Muscle of leg (tissue), 11 donors: ENCODE measurements around the gene MTHFR. TPM values are rescaled to one million over a fixed set of nuclear protein-coding genes. Genes with fewer than 3 reads are reported as not detected.

Source experiments
- DNase-seq: peaks from one replicate; pipeline ENCODE4 v3.0.0; 2013
- H3K27ac ChIP-seq: one replicate; pipeline ENCODE4 v1.5.1; 2013; ENCODE audit warnings: mild to moderate bottlenecking, low read length, control low read depth
- H3K27me3 ChIP-seq: one replicate; pipeline ENCODE4 v1.6.1; 2013; ENCODE audit warnings: low read length; ENCODE audit not compliant: control insufficient read depth, insufficient read depth
- H3K36me3 ChIP-seq: one replicate; pipeline ENCODE4 v1.6.1; 2013; ENCODE audit warnings: low read length; ENCODE audit not compliant: control insufficient read depth, insufficient read depth
- H3K4me1 ChIP-seq: one replicate; pipeline ENCODE4 v1.6.1; 2013; ENCODE audit warnings: low read length; ENCODE audit not compliant: control insufficient read depth, insufficient read depth
- H3K4me3 ChIP-seq: one replicate; pipeline ENCODE4 v1.5.1; 2013; ENCODE audit warnings: low read length, control low read depth
- H3K9me3 ChIP-seq: replicated peaks from 2 replicates; pipeline ENCODE4 v1.6.1; 2013; ENCODE audit warnings: low read depth, low read length; ENCODE audit not compliant: control insufficient read depth
- WGBS: methylation state at CpG from one replicate; pipeline ENCODE4 v1.1.5; 2013; ENCODE audit warnings: missing lambda C conversion rate; ENCODE audit not compliant: insufficient coverage; 5-methylcytosine and 5-hydroxymethylcytosine counted together
- polyA plus RNA-seq, 8 donors: library from polyadenylated mRNA; unstranded; fragments of 120-200 nt; gene quantifications; one replicate each; pipeline versions ENCODE4 v1.2.1 to v1.2.3, GENCODE V29; 2013; ENCODE audit warnings: inconsistent platforms in 1 of 8, low replicate concordance in 1 of 8; ENCODE audit not compliant: insufficient read length in 8 of 8, insufficient read depth in 1 of 8
- total RNA-seq: library from RNA; stranded (reverse); fragments of 120-200 nt; gene quantifications from one replicate; pipeline ENCODE4 v1.2.4, GENCODE V29; 2013

MTHFR gene
- total and polyA plus RNA-seq, 9 donors, result 23.8 to 50.1 (median 34.1) TPM

DNA sequence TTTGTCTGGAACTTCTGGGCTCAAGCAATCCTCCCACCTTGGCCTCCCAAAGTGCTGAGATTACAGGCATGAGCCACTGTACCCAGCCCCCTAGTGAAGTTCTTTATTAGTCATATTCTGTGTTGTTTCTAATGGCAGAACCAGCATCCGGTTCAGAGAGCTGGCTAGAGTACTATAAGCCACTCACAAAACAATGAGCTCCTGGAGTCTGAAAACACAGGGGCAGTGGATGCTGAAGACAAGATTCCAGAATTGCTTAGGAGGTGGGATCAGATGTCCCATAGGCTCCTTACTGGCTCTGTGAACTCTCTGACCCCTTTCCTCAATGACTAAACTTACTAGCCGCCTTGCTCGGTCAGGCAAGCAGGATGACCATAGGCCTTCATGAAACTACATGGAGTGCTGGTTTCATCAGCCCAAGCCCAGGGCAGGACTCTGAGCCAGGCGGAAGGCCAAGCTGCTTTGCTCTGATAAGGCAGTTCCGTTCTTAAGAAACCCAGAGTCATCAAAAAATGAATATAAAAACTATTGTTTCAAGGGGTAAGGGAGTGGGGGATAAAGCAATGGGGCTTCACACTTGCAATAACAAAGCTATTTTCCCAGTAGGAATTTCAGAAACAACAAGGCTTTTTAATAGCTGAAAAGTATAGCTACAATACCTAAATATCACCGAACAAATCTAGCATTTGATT lies 8.1 kb downstream of the MTHFR start:
- DNase-seq, result no peak
- H3K27me3 ChIP-seq, result no peaks in the 10 kb centered on the region
- H3K4me1 ChIP-seq, result peaks cover 36% of the 10 kb centered on the region
- no peaks in the 10 kb centered on the region for H3K9me3 ChIP-seq
- no peak overlapping the region for H3K4me3 ChIP-seq
- no peak overlapping the region for H3K27ac ChIP-seq
- 77% methylated on average over 3 of the region's 6 CpGs for WGBS
- peaks cover 71% of the 10 kb centered on the region for H3K36me3 ChIP-seq

DNA sequence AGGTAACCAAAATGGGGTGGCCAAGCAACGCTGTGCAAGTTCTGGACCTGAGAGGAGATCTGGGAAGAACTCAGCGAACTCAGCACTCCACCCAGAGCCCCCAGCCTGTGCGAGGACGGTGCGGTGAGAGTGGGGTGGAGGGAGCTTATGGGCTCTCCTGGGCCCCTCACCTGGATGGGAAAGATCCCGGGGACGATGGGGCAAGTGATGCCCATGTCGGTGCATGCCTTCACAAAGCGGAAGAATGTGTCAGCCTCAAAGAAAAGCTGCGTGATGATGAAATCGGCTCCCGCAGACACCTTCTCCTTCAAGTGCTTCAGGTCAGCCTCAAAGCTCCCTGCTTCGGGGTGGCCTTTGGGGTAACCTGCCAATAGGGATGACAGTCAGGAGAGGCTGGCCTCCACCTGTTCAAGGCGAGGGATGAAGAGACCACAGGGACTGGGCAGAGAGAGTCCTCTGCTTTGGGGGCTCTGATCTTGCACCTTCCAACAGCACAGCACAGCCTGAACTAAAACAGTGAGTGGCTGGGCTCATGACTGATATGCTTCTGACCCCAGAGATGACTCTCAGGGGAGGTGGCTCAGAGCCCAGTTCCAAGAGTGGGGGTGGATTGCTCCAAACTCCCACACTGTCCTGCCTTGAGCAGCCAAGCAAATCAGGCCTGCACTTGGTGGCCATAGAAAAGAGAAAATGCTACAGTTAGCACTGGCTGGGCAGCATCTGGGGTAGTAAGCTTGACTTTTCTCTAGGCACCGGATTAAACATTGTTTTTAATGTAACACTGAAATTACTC lies 9.5 kb downstream of the MTHFR start:
- 85% methylated on average over 10 of the region's 15 CpGs for WGBS
- Histone ChIP-seq H3K27ac (peak overlapping the region; percentile 65), H3K4me1 (peaks cover 40% of the 10 kb centered on the region), H3K27me3 (no peaks in the 10 kb centered on the region), H3K4me3 (no peak overlapping the region), H3K9me3 (no peaks in the 10 kb centered on the region), H3K36me3 (peaks cover 81% of the 10 kb centered on the region)
- DNase-seq, result peak; percentile 56

DNA sequence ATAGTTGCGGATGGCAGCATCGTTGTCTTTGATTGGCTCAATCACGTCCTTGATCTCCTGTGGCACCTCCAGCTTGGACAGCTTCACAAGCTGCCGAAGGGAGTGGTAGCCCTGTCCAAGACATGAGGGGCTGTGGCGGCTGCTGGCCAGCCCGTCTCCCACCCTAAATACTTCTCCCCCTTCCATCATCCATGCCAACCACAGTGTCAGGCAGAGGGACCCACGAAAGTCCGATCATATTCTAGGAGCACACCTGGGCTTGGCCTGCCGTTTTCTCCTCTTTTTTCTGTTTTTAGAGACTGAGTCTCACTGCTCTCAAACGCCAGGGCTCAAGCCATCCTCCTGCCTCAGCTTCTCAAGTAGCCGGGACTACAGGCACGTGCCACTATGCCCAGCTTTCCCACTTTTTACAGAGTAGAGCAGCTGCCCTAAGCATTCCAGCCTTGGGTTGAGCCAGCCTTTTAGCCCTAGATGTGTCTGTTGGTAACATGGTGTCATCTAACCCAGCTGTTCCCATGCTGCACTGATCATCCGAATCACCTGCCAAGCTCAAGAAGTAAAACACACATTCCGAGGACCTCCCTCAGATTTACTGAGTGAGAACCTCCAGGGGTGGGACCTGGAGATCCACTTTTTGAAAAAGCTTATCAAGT lies 10.4 kb downstream of the MTHFR start:
- Histone ChIP-seq H3K4me1 (peaks cover 45% of the 10 kb centered on the region), H3K27me3 (no peaks in the 10 kb centered on the region), H3K9me3 (no peaks in the 10 kb centered on the region), H3K27ac (peak overlapping the region; percentile 57), H3K36me3 (peaks cover 81% of the 10 kb centered on the region), H3K4me3 (no peak overlapping the region)
- WGBS, result 92% methylated on average over 10 of the region's 14 CpGs
- no peak for DNase-seq

DNA sequence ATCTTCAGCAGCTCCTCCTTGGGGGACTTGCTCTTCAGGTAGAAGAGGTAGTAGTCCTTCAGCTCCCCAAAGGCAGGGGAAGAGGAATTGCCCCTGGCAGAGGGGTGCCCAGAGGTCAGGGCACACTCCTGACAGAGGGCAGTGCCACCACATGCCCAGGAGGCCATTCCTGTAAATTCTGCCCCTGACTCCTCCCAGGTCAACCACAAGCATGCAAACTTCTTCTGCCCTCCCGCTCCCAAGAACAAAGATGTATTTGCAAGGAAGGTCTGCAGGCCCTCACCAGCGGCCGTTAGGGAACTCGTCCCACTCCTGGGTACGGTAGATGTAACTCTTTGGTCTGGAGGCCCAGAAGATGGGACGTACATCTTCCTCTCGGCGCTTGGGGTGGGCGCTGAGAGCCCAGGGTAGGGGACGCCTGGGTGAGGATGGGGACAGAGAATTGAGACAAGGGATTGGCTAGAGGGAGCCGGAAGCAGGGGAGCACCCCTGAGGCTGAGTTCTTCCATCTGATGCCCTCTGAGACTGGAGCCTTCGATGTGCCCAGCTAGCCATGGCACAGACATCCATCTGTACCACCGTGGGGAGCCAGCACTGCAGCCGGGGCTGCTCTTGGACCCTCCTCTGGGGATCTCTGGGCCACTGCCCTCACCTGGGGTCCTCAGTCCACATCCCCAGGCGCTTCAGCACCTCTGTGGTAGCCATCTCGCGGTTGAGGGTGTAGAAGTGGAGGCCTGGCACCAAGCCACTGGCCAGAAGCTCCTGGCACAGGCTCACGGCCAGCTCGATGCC lies 11.1 kb downstream of the MTHFR start:
- Histone ChIP-seq H3K27ac (peak overlapping the region; percentile 57), H3K4me1 (peaks cover 52% of the 10 kb centered on the region)

DNA sequence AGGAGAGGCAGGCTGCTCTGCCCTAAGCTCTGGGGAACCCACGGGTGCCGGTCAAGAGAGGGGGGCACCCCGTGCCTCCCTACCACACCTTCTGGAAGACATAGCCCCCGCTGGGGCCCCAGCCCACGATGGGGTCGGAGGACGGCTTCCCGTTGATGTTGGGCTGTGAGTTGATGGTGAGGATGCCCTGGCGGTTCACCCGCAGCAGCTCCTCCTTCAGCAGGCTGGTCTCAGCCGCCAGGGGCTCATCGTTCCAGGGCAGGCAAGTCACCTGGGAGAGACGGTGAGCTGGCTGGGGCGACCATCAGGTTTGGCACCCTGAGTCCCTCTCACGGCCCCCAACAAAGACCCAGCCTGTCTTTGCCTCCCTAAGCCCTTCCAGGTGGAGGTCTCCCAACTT lies 11.9 kb downstream of the MTHFR start:
- Histone ChIP-seq H3K36me3 (peaks cover 77% of the 10 kb centered on the region), H3K9me3 (no peaks in the 10 kb centered on the region), H3K27me3 (no peaks in the 10 kb centered on the region), H3K27ac (no peak overlapping the region), H3K4me3 (no peak overlapping the region), H3K4me1 (peaks cover 61% of the 10 kb centered on the region)
- WGBS, result 94% methylated on average over 7 of the region's 15 CpGs
- no peak for DNase-seq

More for the DNA sequence above, 11.1 kb downstream of the MTHFR start:
- no peak for DNase-seq
- Histone ChIP-seq H3K27me3 (no peaks in the 10 kb centered on the region), H3K4me3 (no peak overlapping the region), H3K9me3 (no peaks in the 10 kb centered on the region), H3K36me3 (peaks cover 81% of the 10 kb centered on the region)
- 93% methylated on average over 19 of the region's 19 CpGs for whole genome bisulfite sequencing

DNA sequence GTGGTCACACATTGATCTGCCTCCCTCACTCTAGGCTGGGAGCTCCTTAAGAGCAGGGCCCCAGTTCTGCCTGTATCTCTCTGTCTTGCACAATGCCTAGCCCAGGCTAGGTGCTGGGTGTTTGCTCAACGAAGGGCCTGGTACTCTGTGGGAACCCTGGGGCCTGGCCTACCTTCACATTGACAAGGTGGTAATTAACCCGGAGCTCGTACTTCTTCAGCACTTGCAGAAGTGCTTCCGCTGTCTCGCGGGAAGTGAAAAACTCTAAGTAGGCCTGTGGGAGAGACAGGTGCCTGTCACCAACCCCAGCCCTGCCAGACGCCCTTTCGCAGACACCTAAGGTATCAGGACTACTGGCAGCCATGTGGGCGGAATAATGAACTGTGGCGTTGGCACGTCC lies 13.7 kb downstream of the MTHFR start:
- WGBS, result 88% methylated on average over 8 of the region's 11 CpGs
- Histone ChIP-seq H3K27ac (peak overlapping the region; percentile 96), H3K36me3 (peaks cover 77% of the 10 kb centered on the region), H3K27me3 (no peaks in the 10 kb centered on the region), H3K9me3 (no peaks in the 10 kb centered on the region), H3K4me3 (no peak overlapping the region), H3K4me1 (peaks cover 78% of the 10 kb centered on the region)
- DNase-seq, result no peak

DNA sequence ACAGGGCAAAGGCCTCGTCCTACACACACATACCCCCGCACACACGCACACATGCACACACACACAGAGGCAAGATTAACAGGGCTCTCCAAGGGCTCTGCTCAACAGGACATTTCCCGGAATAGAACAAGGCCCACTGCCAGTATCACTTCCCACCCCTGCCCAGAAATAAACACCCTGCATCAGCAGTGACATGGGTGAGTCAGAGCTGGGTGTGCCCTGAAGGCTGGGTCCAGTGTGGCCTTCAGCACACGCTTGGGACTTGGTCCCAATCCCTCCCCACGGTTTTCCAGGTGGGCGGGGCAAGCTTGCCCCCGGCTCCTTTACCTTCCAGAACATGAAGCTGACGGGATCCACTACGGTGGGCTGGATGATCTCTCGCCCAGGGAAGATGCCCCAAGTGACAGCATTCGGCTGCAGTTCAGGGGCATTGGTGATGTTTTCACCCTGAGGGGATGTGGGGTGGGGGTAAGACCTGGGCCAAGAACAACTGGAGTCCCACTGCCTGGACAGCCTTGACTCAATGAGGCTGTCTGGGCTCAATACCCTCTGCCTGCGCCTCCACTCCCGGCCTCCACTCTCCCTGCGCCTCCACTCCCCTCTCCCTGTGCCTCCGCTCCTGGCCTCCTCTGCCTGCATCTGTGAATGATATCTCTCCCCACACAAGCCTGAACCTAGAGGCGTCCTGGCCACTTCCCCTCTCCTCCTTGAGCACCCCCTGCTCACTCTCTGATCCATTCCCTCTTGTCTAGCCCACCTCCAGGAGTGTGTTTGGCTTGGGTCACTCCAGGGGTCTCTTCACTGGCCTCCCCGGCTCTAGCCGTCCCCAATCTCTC lies 14.7 kb downstream of the MTHFR start:
- Histone ChIP-seq H3K27ac (peak overlapping the region; percentile 96), H3K4me1 (peaks cover 82% of the 10 kb centered on the region), H3K27me3 (no peaks in the 10 kb centered on the region), H3K36me3 (peaks cover 72% of the 10 kb centered on the region), H3K4me3 (no peak overlapping the region), H3K9me3 (no peaks in the 10 kb centered on the region)
- WGBS, result 84% methylated on average over 9 of the region's 19 CpGs
- DNase-seq, result peak; percentile 94

DNA sequence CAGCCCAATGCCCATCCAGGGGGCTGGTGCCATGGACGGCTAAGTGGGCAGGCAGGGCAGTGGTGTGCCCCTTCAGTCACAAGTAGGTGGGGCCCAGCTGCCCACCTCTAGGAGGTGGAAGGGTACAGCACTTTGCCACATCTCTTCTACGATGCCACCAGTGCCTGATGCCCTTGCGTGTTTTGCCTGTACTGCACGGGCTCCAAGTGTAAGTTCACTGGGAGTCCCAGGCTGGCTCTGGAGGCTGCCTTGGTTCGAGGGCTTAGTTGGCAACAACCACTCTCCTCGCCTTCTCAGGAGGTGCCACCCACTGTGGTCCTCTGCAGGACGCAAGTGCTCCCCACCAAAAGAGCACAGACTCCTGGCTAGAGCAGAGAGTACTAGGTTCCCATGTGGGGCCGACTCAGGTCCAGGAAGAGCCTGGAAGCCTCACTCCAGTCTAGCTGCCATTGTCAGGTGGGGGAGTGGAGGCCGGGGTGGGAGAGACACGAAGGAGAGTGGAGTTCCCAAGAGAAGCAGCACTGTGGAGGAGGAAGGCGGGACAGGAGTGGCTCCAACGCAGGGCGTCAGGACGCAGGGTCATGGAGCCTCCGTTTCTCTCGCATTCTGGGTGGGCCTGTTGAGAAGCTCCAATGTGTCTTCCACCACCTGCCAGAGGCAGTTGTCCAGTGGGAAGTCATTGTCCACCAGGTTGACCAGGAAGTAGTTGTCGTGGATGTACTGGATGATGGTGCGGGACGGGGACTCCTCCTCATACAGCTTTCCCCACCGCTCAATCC lies 15.5 kb downstream of the MTHFR start:
- peak overlapping the region; percentile 96 for H3K27ac ChIP-seq
- WGBS, result 79% methylated on average over 14 of the region's 20 CpGs
- no peak overlapping the region for H3K4me3 ChIP-seq
- DNase-seq, result no peak
- peaks cover 82% of the 10 kb centered on the region for H3K4me1 ChIP-seq
- no peaks in the 10 kb centered on the region for H3K9me3 ChIP-seq
- H3K27me3 ChIP-seq, result no peaks in the 10 kb centered on the region
- peaks cover 65% of the 10 kb centered on the region for H3K36me3 ChIP-seq
